Natural killer cell (primary cell): Measurements from ENCODE around the gene NDUFV1. TPM values are rescaled to one million over a fixed set of nuclear protein-coding genes. Genes with fewer than 3 reads are reported as not detected.
A peak's percentile ranks its signal among the peaks of the same experiment; 100 is the strongest.

Experiments used
- ATAC-seq, 3 donors: fragments of 150-1000 bp in 2 of 3; fragments of 200-7000 bp in 1 of 3; cut with Tn5 transposase; 1 replicate in 1 of 3; 2 replicates in 2 of 3; pipeline ENCODE4 v1.10.0; 2021; ENCODE audit warnings: mild to moderate bottlenecking in 2 of 3, moderate library complexity in 2 of 3
- DNase-seq, 2 donors: peaks; one replicate each; pipeline versions ENCODE4 v3.0.0 to v3.0.0-alpha.2; 2013 to 2021; ENCODE audit warnings: mixed read lengths in 1 of 2
- H3K27ac ChIP-seq: one replicate; pipeline ENCODE4 v1.5.1; 2013; ENCODE audit warnings: mild to moderate bottlenecking, low read length
- H3K27me3 ChIP-seq: one replicate; pipeline ENCODE4 v1.6.1; 2013; ENCODE audit warnings: low read length; ENCODE audit not compliant: control insufficient read depth, insufficient read depth
- H3K36me3 ChIP-seq: one replicate; pipeline ENCODE4 v1.6.1; 2013; ENCODE audit warnings: low read length; ENCODE audit not compliant: control insufficient read depth, insufficient read depth
- H3K4me1 ChIP-seq: one replicate; pipeline ENCODE4 v1.6.1; 2013; ENCODE audit warnings: low read length; ENCODE audit not compliant: control insufficient read depth, insufficient read depth
- H3K4me3 ChIP-seq: one replicate; pipeline ENCODE4 v1.5.1; 2013; ENCODE audit warnings: low read length
- H3K9me3 ChIP-seq: one replicate; pipeline ENCODE4 v1.6.1; 2013; ENCODE audit warnings: low read length; ENCODE audit not compliant: control insufficient read depth, insufficient read depth
- H3K27ac Mint-ChIP-seq, 2 donors: one replicate each; pipeline ENCODE4 v1.8.0; 2022; ENCODE audit warnings: mild to moderate bottlenecking in 2 of 2, mixed read lengths in 2 of 2, moderate library complexity in 1 of 2
- H3K27me3 Mint-ChIP-seq, 2 donors: one replicate each; pipeline ENCODE4 v1.8.0; 2022; ENCODE audit warnings: low read depth in 2 of 2, mixed read lengths in 2 of 2
- H3K36me3 Mint-ChIP-seq: one replicate; pipeline ENCODE4 v1.8.0; 2022; ENCODE audit warnings: mixed read lengths
- H3K4me1 Mint-ChIP-seq, 2 donors: one replicate each; pipeline ENCODE4 v1.8.0; 2022; ENCODE audit warnings: mixed read lengths in 2 of 2
- H3K4me3 Mint-ChIP-seq: one replicate; pipeline ENCODE4 v1.8.0; 2022; ENCODE audit warnings: mild to moderate bottlenecking, moderate library complexity, mixed read lengths
- H3K9me3 Mint-ChIP-seq, 2 donors: one replicate each; pipeline ENCODE4 v1.8.0; 2022; ENCODE audit warnings: mixed read lengths in 2 of 2
- WGBS: methylation state at CpG from one replicate; pipeline ENCODE4 v1.1.7; 2013; ENCODE audit warnings: missing lambda C conversion rate; ENCODE audit not compliant: insufficient coverage; 5-methylcytosine and 5-hydroxymethylcytosine counted together
- intact Hi-C: fragments of 100-400 bp; cut with micrococcal nuclease; formaldehyde crosslinking; loops from one replicate; pipeline ENCODE4 v1.14.2; 2022
- total RNA-seq, 4 donors: library from RNA; stranded (reverse); fragments of 120-200 nt in 1 of 4; gene quantifications; one replicate each; pipeline versions ENCODE4 v1.2.3 to v1.2.4, GENCODE V29; 2013 to 2022
- TF ChIP-seq, protein P1 (sequence below): fragments of 200-600 bp; IDR thresholded peaks from one replicate; pipeline ENCODE4 v1.8.0; 2022; ENCODE audit warnings: antibody characterized with exemption

NDUFV1 gene
- total RNA-seq, 3 donors from 2014 or later (not counting 1 experiment from before 2014, with no cell fraction given), result 346 to 393 (median 360) TPM

- no peak for ATAC-seq
- Mint-ChIP-seq H3K36me3 (no peaks in the 10 kb centered on the region), H3K4me1 (peaks cover 51 to 69% of the 10 kb centered on the region in 2 donors), H3K9me3 (no peaks in the 10 kb centered on the region), H3K27me3 (no peaks in the 10 kb centered on the region), H3K27ac (peak overlapping the region; percentile 84 to 88), H3K4me3 (peak overlapping the region; percentile 87)
- H3K4me3 ChIP-seq, result no peak overlapping the region
- H3K9me3 ChIP-seq, result no peaks in the 10 kb centered on the region
- WGBS, result 74% methylated on average over 4 of the region's 4 CpGs
- TF ChIP-seq, protein P1, sequence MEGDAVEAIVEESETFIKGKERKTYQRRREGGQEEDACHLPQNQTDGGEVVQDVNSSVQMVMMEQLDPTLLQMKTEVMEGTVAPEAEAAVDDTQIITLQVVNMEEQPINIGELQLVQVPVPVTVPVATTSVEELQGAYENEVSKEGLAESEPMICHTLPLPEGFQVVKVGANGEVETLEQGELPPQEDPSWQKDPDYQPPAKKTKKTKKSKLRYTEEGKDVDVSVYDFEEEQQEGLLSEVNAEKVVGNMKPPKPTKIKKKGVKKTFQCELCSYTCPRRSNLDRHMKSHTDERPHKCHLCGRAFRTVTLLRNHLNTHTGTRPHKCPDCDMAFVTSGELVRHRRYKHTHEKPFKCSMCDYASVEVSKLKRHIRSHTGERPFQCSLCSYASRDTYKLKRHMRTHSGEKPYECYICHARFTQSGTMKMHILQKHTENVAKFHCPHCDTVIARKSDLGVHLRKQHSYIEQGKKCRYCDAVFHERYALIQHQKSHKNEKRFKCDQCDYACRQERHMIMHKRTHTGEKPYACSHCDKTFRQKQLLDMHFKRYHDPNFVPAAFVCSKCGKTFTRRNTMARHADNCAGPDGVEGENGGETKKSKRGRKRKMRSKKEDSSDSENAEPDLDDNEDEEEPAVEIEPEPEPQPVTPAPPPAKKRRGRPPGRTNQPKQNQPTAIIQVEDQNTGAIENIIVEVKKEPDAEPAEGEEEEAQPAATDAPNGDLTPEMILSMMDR, result no peak
- H3K36me3 ChIP-seq, result no peaks in the 10 kb centered on the region
- intact Hi-C loops, result loop anchor here (2.0 to 5.0 kb wide), 3 partner anchors 19 to 75 kb away; no protein-coding TSS in a partner anchor
- no peak overlapping the region for H3K27ac ChIP-seq
- H3K4me1 ChIP-seq, result peaks cover 59% of the 10 kb centered on the region
- no peaks in the 10 kb centered on the region for H3K27me3 ChIP-seq
- DNase-seq, result no peak
Observed at GRCh38 chr11:67582011-67582410, 24.7 kb upstream of the NDUFV1 start.

GRCh38 chr11:67583247-67584204 is 23.2 kb upstream of the NDUFV1 start, which contains the start of gene GSTP1:
GSTP1 (plus strand) TSS chr11:67583812; CDS start chr11:67583844, 32 bp downstream.
- ATAC-seq, result peak; percentile 87 to 93 (median 88)
- peaks cover 51 to 74% of the 10 kb centered on the region in 2 donors for H3K4me1 Mint-ChIP-seq
- Histone ChIP-seq H3K4me1 (peaks cover 59% of the 10 kb centered on the region), H3K36me3 (no peaks in the 10 kb centered on the region), H3K9me3 (no peaks in the 10 kb centered on the region), H3K27me3 (no peaks in the 10 kb centered on the region), H3K27ac (peak within 1 kb of the TSS; percentile 80), H3K4me3 (peak within 1 kb of the TSS; percentile 66)
- peak within 1 kb of the TSS; percentile 84 to 88 for H3K27ac Mint-ChIP-seq
- H3K9me3 Mint-ChIP-seq, result no peaks in the 10 kb centered on the region
- no peaks in the 10 kb centered on the region for H3K27me3 Mint-ChIP-seq
- no peaks in the 10 kb centered on the region for H3K36me3 Mint-ChIP-seq
- TF ChIP-seq, protein P1, result peak; percentile 61
- H3K4me3 Mint-ChIP-seq, result peak within 1 kb of the TSS; percentile 87
- intact Hi-C loops, result loop anchor here (2.0 to 5.0 kb wide), 3 partner anchors 17 to 74 kb away; no protein-coding TSS in a partner anchor
- under 1% methylated on average over 76 of the region's 81 CpGs for whole genome bisulfite sequencing
- DNase-seq, result peak; percentile 86 to 87

DNA sequence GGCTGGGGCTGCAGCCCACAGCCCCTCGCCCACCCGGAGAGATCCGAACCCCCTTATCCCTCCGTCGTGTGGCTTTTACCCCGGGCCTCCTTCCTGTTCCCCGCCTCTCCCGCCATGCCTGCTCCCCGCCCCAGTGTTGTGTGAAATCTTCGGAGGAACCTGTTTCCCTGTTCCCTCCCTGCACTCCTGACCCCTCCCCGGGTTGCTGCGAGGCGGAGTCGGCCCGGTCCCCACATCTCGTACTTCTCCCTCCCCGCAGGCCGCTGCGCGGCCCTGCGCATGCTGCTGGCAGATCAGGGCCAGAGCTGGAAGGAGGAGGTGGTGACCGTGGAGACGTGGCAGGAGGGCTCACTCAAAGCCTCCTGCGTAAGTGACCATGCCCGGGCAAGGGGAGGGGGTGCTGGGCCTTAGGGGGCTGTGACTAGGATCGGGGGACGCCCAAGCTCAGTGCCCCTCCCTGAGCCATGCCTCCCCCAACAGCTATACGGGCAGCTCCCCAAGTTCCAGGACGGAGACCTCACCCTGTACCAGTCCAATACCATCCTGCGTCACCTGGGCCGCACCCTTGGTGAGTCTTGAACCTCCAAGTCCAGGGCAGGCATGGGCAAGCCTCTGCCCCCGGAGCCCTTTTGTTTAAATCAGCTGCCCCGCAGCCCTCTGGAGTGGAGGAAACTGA is 22.4 kb upstream of the NDUFV1 start:
- H3K4me3 Mint-ChIP-seq, result peak overlapping the region; percentile 75
- H3K4me1 ChIP-seq, result peaks cover 56% of the 10 kb centered on the region
- H3K36me3 ChIP-seq, result no peaks in the 10 kb centered on the region
- H3K27ac ChIP-seq, result peak overlapping the region; percentile 80
- H3K27me3 Mint-ChIP-seq, result no peaks in the 10 kb centered on the region
- H3K36me3 Mint-ChIP-seq, result no peaks in the 10 kb centered on the region
- intact Hi-C loops, result loop anchor here (5.0 kb wide), 1 partner anchor 73 kb away; no protein-coding TSS in a partner anchor
- peaks cover 46 to 69% of the 10 kb centered on the region in 2 donors for H3K4me1 Mint-ChIP-seq
- peak overlapping the region; percentile 63 to 88 for H3K27ac Mint-ChIP-seq
- no peaks in the 10 kb centered on the region for H3K9me3 ChIP-seq
- DNase-seq (peak; percentile 34 to 53), ATAC-seq (peak; percentile 0 to 4 (median 3))
- peak overlapping the region; percentile 66 for H3K4me3 ChIP-seq
- WGBS, result 28% methylated on average over 30 of the region's 33 CpGs
- no peaks in the 10 kb centered on the region for H3K9me3 Mint-ChIP-seq
- no peaks in the 10 kb centered on the region for H3K27me3 ChIP-seq
- TF ChIP-seq, protein P1, result no peak
